ENCODE results near the gene CPEB4. TPM values are rescaled to one million over a fixed set of nuclear protein-coding genes. Genes with fewer than 3 reads are reported as not detected.

Gene CPEB4
- total and polyA plus RNA-seq, 7 donors, result 6.0 to 66.2 (median 27.8) TPM

GRCh38 chr5:173962436-173962972 lies 74.4 kb downstream of the CPEB4 start:
- Histone ChIP-seq H3K4me1 (peaks cover 0 to 10% (median 4%) of the 10 kb centered on the region in 4 donors), H3K36me3 (peaks cover 0 to 5% (median 0%) of the 10 kb centered on the region in 4 donors), H3K27me3 (no peaks in the 10 kb centered on the region), H3K27ac (peak overlapping the region in 3 of 4 donors; percentile 41 to 57 (median 52)), H3K4me3 (no peak overlapping the region), H3K9me3 (no peaks in the 10 kb centered on the region)
- TF ChIP-seq POLR2AphosphoS5 (IDR thresholded peaks at IDR 0.05) (no peak), POLR2A (IDR thresholded peaks at IDR 0.05) (no peak), EP300 (IDR thresholded peaks at IDR 0.05) (no peak), CTCF (IDR thresholded peaks at IDR 0.05) (no peak)
- DNase-seq, result no peak
- intact Hi-C loops (cut with DNase I), result no loop called here
- 92 to 95% methylated on average over 3 of the region's 3 CpGs for WGBS, 2 donors

- DNase-seq, result no peak
- TF ChIP-seq POLR2AphosphoS5 (IDR thresholded peaks at IDR 0.05) (no peak), CTCF (IDR thresholded peaks at IDR 0.05) (no peak), POLR2A (IDR thresholded peaks at IDR 0.05) (no peak)
- peaks cover 0 to 5% (median 0%) of the 10 kb centered on the region in 4 donors for H3K36me3 ChIP-seq
- H3K9me3 ChIP-seq, result no peaks in the 10 kb centered on the region
- peaks cover 0 to 10% (median 4%) of the 10 kb centered on the region in 4 donors for H3K4me1 ChIP-seq
- H3K27me3 ChIP-seq, result no peaks in the 10 kb centered on the region
- intact Hi-C loops (cut with DNase I), result no loop called here
- WGBS, 2 donors, result 21 to 67% methylated on average over 10 of the region's 10 CpGs
- peak overlapping the region; percentile 41 to 57 (median 50) for H3K27ac ChIP-seq
- H3K4me3 ChIP-seq, result peak overlapping the region in 3 of 4 donors; percentile 32 to 37 (median 34)
Observed at GRCh38 chr5:173963182-173963838, 75.2 kb downstream of the CPEB4 start.

- Histone ChIP-seq H3K36me3 (peaks cover 0 to 5% (median 0%) of the 10 kb centered on the region in 4 donors), H3K4me1 (peaks cover 0 to 10% (median 4%) of the 10 kb centered on the region in 4 donors), H3K4me3 (peak overlapping the region in 3 of 4 donors; percentile 32 to 37 (median 34)), H3K9me3 (no peaks in the 10 kb centered on the region), H3K27ac (peak overlapping the region; percentile 41 to 57 (median 50)), H3K27me3 (no peaks in the 10 kb centered on the region)
- 23 to 62% methylated on average over 19 of the region's 19 CpGs for WGBS, 2 donors
- intact Hi-C loops (cut with DNase I), result no loop called here
- TF ChIP-seq CTCF (IDR thresholded peaks at IDR 0.05) (no peak), POLR2AphosphoS5 (IDR thresholded peaks at IDR 0.05) (no peak), POLR2A (IDR thresholded peaks at IDR 0.05) (no peak), EP300 (IDR thresholded peaks at IDR 0.05) (no peak)
- no peak for DNase-seq
Observed at GRCh38 chr5:173963867-173964441, 75.8 kb downstream of the CPEB4 start.

GRCh38 chr5:173964506-173964905 lies 76.4 kb downstream of the CPEB4 start:
- TF ChIP-seq CTCF (IDR thresholded peaks at IDR 0.05), result no peak
- no peak for TF ChIP-seq EP300 (IDR thresholded peaks at IDR 0.05)
- no peak for TF ChIP-seq POLR2A (IDR thresholded peaks at IDR 0.05)
- TF ChIP-seq POLR2AphosphoS5 (IDR thresholded peaks at IDR 0.05), result no peak
- intact Hi-C loops (cut with DNase I), result no loop called here

More at GRCh38 chr5:173964506-173964905, 76.4 kb downstream of the CPEB4 start:
- Histone ChIP-seq H3K4me3 (no peak overlapping the region), H3K36me3 (peaks cover 0 to 5% (median 0%) of the 10 kb centered on the region in 4 donors), H3K27ac (no peak overlapping the region), H3K4me1 (peaks cover 0 to 10% (median 4%) of the 10 kb centered on the region in 4 donors), H3K9me3 (no peaks in the 10 kb centered on the region), H3K27me3 (no peaks in the 10 kb centered on the region)
- DNase-seq, result no peak
- WGBS, 2 donors, result 47 to 84% methylated on average over 1 of the region's 1 CpG
